Activated CD8-positive, alpha-beta memory T cell treated with anti-CD3 and anti-CD28 coated beads, Interleukin-2, amount 50 U/mL, for 1 hour (primary cell): ENCODE data around the gene ROPN1L.
"Not testable (repeated sequence)": the region's sequence is repeated elsewhere in the genome, so short reads cannot be mapped to it uniquely, and the experiment has no call there.

Experiments used
- DNase-seq: peaks from one replicate; pipeline ENCODE4 v3.0.0-alpha.2; 2020; ENCODE audit errors: extremely low read depth

ROPN1L gene

GRCh38 chr5:10501554-10502075 is 59.9 kb downstream of the ROPN1L start:
- DNase-seq = no peak

- no peak for DNase-seq
Observed at GRCh38 chr5:10502130-10502529, 60.5 kb downstream of the ROPN1L start.

- DNase-seq = no peak
Observed at GRCh38 chr5:10502578-10502977, 60.9 kb downstream of the ROPN1L start.

- no peak for DNase-seq
Observed at GRCh38 chr5:10503321-10503720, 61.6 kb downstream of the ROPN1L start.

GRCh38 chr5:10503997-10504793 is 62.5 kb downstream of the ROPN1L start:
- no peak for DNase-seq

GRCh38 chr5:10505517-10506095 is 63.9 kb downstream of the ROPN1L start:
- no peak for DNase-seq

- no peak for DNase-seq
Observed at GRCh38 chr5:10506535-10506934, 64.9 kb downstream of the ROPN1L start.

GRCh38 chr5:10507575-10508096 is 66.0 kb downstream of the ROPN1L start:
- DNase-seq = no peak

- DNase-seq = no peak
Observed at GRCh38 chr5:10509575-10509974, 67.9 kb downstream of the ROPN1L start.

GRCh38 chr5:10511741-10512640 is 70.3 kb downstream of the ROPN1L start:
- no peak for DNase-seq

GRCh38 chr5:10513501-10514442 is 72.1 kb downstream of the ROPN1L start:
- no peak for DNase-seq

GRCh38 chr5:10514572-10514971 is 72.9 kb downstream of the ROPN1L start:
- not testable (repeated sequence) for DNase-seq
